ENCODE results near the gene NAXD.
"Not testable (repeated sequence)": the region's sequence is repeated elsewhere in the genome, so short reads cannot be mapped to it uniquely, and the experiment has no call there.

The NAXD gene

DNA sequence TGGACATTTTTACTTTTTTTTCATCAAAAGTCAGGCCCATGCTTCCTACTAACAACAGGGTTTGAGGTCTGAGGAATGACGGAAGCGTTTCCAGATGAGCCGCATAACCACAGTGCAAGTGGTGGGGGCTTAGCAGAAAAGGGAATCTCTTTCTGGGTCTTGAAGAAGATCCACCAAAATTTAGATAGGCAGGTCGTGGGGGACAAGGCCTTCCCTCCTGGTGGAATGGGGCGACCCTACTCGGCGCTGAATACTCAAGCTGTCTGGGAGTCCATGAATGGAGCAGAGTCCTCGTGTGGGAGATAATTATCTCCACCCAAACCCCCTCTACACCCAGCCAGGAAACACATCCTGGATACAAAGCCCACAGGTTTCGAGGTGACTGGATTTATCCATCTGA lies 53.7 kb downstream of the NAXD start:
- H3K36me3 Mint-ChIP-seq (ENCODE audit: low read depth): peaks cover 36% of the 10 kb centered on the region
- H3K9me3 Mint-ChIP-seq: no peaks in the 10 kb centered on the region
- H3K4me1 Mint-ChIP-seq (ENCODE audit: low read depth): peaks cover 13% of the 10 kb centered on the region
- no peaks in the 10 kb centered on the region for H3K27me3 Mint-ChIP-seq (ENCODE audit: low read depth)
- no peak overlapping the region for H3K27ac Mint-ChIP-seq
- H3K4me3 Mint-ChIP-seq: no peak overlapping the region

DNA sequence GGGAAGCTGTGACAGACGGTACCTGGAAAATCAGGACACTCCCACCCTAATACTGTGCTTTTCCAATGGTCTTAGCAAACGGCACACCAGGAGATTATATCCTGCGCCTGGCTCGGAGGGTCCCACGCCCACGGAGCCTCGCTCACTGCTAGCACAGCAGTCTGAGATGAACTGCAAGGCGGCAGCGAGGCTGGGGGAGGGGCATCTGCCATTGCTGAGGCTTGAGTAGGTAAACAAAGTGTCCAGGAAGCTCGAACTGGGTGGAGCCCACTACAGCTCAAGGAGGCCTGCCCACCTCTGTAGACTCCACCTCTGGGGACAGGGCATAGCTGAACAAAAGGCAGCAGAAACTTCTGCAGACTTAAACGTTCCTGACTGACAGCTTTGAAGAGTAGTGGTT lies 54.5 kb downstream of the NAXD start:
- Mint-ChIP-seq H3K4me1 (ENCODE audit: low read depth) (peaks cover 13% of the 10 kb centered on the region), H3K36me3 (ENCODE audit: low read depth) (peaks cover 42% of the 10 kb centered on the region)
- H3K4me3 Mint-ChIP-seq; H3K9me3 Mint-ChIP-seq; H3K27ac Mint-ChIP-seq; H3K27me3 Mint-ChIP-seq (ENCODE audit: low read depth): not testable (repeated sequence)

- H3K4me1 Mint-ChIP-seq (ENCODE audit: low read depth): peaks cover 2% of the 10 kb centered on the region
- no peaks in the 10 kb centered on the region for H3K27me3 Mint-ChIP-seq (ENCODE audit: low read depth)
- H3K36me3 Mint-ChIP-seq (ENCODE audit: low read depth): peaks cover 59% of the 10 kb centered on the region
- H3K9me3 Mint-ChIP-seq: no peaks in the 10 kb centered on the region
- no peak overlapping the region for H3K4me3 Mint-ChIP-seq
- H3K27ac Mint-ChIP-seq: no peak overlapping the region
Measured at GRCh38 chr13:110676595-110677587, 61.5 kb downstream of the NAXD start.

DNA sequence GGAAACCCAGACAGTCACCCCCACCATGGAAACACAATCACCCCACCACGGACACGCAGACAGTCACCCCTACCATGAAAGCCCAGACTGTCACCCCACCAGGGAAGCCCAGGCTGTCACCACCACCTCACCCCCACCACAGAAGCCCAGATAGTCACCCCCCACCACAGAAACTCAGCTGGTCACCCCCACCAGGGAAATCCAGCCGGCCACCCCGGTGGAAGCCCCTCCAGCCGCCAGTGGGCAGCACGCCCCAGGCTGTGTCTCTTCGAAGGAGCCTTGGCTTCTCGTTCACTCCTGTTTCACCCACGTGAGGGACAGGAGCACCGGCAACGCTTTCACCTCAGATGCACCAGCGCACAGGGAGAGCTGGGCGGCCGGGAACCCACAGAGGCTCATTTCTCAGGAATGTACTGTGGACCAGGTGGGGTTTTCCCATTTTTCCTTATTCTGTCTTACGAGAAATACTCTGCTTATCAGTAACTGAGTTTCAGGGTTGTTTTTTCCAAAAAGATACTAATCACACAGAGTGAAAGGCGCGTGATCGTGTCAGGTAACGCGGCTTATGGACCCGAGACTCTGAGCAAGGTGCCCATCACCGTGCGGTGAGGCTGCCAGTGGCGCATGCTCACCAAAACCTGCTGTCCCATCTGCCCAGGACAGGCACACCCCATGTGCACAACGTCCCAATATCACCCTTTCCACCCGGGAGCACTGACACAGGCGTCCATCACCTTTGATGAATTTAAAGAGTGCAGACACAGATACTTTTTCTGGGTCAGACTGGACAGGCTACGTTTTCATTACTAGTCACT lies 62.6 kb downstream of the NAXD start:
- Mint-ChIP-seq H3K4me1 (ENCODE audit: low read depth) (no peaks in the 10 kb centered on the region), H3K36me3 (ENCODE audit: low read depth) (peaks cover 53% of the 10 kb centered on the region), H3K27ac (no peak overlapping the region), H3K4me3 (no peak overlapping the region), H3K9me3 (no peaks in the 10 kb centered on the region), H3K27me3 (ENCODE audit: low read depth) (no peaks in the 10 kb centered on the region)

DNA sequence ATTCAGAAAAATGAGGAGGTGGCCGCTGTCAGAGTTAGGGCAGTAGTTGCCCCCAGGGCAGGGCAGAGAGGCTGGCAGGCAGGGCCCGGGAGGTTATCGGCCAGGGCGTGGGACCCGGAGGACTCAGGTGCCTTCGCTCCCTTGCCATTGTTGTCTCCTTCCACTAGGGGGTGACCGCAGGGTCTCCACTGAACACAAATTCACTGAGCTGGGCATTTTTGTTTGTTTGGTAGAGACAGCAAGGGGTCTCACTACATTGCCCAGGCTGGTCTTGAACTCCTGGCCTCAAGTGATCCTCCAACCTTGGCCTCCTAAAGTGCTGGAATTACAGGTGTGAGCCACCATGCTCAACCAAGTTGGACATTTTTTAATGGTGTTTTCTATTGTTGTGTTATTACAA lies 65.5 kb downstream of the NAXD start:
- Mint-ChIP-seq H3K27ac (no peak overlapping the region), H3K27me3 (ENCODE audit: low read depth) (no peaks in the 10 kb centered on the region), H3K9me3 (no peaks in the 10 kb centered on the region), H3K4me3 (no peak overlapping the region), H3K4me1 (ENCODE audit: low read depth) (no peaks in the 10 kb centered on the region), H3K36me3 (ENCODE audit: low read depth) (peaks cover 37% of the 10 kb centered on the region)

DNA sequence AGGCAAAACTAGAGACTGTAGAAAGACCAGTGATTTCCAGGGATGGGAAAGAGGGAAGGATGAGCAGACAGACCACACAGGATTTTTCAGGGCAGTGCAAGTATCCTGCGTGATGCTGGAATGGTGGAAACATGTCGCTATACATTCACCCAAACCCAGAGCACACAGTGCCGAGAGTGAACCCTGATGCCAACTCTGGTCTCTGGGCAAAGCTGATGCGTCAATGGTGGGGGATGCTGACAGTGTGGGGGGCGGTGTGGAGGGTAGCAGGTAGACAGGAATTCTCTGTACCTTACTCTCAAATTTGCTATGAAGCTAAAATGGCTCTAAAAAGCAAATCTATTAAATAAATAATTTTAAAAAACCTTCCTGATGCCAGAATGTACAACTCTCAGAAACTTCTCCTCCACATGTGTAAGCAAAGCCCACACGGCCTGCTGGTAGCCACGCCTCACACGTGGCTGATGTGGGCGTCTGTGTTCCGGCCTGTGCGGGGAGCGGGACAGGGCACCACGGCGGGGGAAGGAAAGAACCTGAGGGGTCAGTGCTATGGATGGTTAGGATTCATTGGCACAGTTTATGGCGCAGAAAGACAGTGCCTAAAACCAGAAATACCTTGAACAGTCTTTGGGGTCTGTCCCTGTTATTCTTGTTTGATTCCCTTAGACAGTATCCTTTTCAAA lies 66.7 kb downstream of the NAXD start:
- H3K27ac Mint-ChIP-seq: no peak overlapping the region
- no peaks in the 10 kb centered on the region for H3K4me1 Mint-ChIP-seq (ENCODE audit: low read depth)
- H3K36me3 Mint-ChIP-seq (ENCODE audit: low read depth): peaks cover 28% of the 10 kb centered on the region
- no peaks in the 10 kb centered on the region for H3K9me3 Mint-ChIP-seq
- H3K4me3 Mint-ChIP-seq: no peak overlapping the region
- H3K27me3 Mint-ChIP-seq (ENCODE audit: low read depth): no peaks in the 10 kb centered on the region

DNA sequence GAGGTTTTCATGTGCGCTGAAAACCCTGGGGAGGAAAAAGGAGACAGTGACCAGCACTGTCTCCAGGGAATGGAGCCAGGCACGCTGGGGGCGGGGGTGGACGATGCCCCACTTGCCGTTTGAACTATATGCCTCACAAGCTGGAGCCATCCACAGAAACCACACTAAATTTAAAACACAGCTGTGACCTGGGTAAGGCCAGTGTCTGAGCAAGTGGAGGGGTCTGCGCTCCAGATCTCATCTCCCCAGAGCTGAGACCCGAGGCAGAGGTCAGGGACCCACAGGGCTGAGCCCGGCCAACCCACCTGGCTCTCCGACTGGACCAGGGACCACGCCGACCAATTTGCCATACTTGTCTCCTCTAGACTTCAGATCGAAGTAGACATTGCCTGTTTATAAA lies 67.4 kb downstream of the NAXD start:
- H3K36me3 Mint-ChIP-seq (ENCODE audit: low read depth): peaks cover 27% of the 10 kb centered on the region
- H3K9me3 Mint-ChIP-seq: no peaks in the 10 kb centered on the region

GRCh38 chr13:110683203-110683883 lies 68.0 kb downstream of the NAXD start:
- Mint-ChIP-seq H3K36me3 (ENCODE audit: low read depth) (peaks cover 22% of the 10 kb centered on the region), H3K27ac (no peak overlapping the region), H3K27me3 (ENCODE audit: low read depth) (no peaks in the 10 kb centered on the region), H3K4me1 (ENCODE audit: low read depth) (no peaks in the 10 kb centered on the region), H3K4me3 (no peak overlapping the region), H3K9me3 (no peaks in the 10 kb centered on the region)

More for the DNA sequence above, 67.4 kb downstream of the NAXD start:
- Mint-ChIP-seq H3K4me3 (no peak overlapping the region), H3K27ac (no peak overlapping the region), H3K27me3 (ENCODE audit: low read depth) (no peaks in the 10 kb centered on the region), H3K4me1 (ENCODE audit: low read depth) (no peaks in the 10 kb centered on the region)

GRCh38 chr13:110683921-110684320 lies 68.6 kb downstream of the NAXD start:
- Mint-ChIP-seq H3K4me1 (ENCODE audit: low read depth) (no peaks in the 10 kb centered on the region), H3K4me3 (no peak overlapping the region), H3K36me3 (ENCODE audit: low read depth) (peaks cover 16% of the 10 kb centered on the region), H3K27me3 (ENCODE audit: low read depth) (no peaks in the 10 kb centered on the region), H3K27ac (no peak overlapping the region), H3K9me3 (no peaks in the 10 kb centered on the region)

DNA sequence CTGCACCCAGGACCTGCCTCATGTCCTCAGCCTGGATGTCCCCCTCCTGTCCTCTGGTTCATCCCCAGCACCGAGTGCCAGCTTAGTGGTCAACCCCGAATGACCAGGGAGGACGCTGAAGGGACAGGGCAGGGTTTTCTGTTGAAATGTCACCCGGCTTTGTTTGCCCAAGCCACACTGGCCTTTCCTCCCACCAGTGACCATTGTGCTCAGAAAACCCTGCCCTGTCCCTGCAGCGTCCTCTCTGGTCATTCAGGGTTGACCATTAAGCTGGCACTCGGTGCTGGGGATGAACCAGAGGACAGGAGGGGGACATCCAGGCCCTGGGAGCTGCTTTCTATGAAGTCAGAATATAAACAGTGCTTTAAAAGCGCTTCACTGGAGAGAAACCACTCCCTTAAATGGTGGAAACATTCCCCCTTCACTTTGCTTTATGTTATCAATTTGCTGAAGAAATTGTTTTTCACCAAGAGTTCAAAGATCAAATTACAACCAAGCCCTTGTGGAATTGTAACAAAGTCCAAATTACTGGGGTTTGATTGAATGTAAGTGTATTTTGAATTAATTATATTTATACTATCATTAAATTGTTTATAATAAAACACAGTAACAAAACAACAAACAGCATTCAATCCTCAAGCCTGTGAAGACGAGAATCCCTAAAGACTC lies 69.2 kb downstream of the NAXD start:
- no peaks in the 10 kb centered on the region for H3K4me1 Mint-ChIP-seq (ENCODE audit: low read depth)
- H3K36me3 Mint-ChIP-seq (ENCODE audit: low read depth): peaks cover 15% of the 10 kb centered on the region
- no peaks in the 10 kb centered on the region for H3K9me3 Mint-ChIP-seq
- H3K4me3 Mint-ChIP-seq: no peak overlapping the region
- no peak overlapping the region for H3K27ac Mint-ChIP-seq
- no peaks in the 10 kb centered on the region for H3K27me3 Mint-ChIP-seq (ENCODE audit: low read depth)

DNA sequence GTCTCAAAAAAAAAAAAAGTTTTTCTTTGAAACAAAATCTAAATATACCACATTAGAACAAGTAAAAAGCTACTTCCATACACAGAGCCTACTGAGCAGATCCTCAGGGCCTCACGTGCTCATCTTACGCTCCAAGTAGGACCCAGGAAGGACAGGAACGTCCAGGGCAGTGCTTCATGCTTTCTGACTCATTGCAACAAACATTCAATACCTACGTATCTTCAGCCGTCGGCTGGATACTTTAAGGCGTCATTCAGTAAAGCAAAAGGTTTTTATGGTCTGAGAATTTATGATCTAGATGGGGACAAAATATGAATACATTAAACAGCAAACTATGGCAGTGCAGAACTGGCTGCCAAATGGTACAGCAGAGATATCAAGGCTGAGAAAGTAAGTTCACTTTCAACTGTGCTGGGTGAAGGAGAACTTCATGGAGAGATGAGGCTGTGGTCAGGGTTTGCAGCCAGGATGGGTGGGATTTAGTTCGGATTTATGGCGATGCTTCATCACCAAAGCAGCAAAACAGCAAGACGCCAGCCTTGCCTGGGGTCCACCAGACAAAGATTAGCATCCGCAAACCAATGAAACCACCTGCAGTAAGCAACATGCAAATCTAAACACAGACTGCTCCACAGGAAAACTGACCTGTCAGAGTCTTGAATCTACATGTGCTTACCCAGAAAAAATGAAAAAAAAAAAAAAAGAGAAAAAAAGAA lies 70.1 kb downstream of the NAXD start:
- Mint-ChIP-seq H3K27ac (no peak overlapping the region), H3K27me3 (ENCODE audit: low read depth) (no peaks in the 10 kb centered on the region), H3K9me3 (no peaks in the 10 kb centered on the region), H3K36me3 (ENCODE audit: low read depth) (peaks cover 15% of the 10 kb centered on the region), H3K4me3 (no peak overlapping the region), H3K4me1 (ENCODE audit: low read depth) (peaks cover 1% of the 10 kb centered on the region)

DNA sequence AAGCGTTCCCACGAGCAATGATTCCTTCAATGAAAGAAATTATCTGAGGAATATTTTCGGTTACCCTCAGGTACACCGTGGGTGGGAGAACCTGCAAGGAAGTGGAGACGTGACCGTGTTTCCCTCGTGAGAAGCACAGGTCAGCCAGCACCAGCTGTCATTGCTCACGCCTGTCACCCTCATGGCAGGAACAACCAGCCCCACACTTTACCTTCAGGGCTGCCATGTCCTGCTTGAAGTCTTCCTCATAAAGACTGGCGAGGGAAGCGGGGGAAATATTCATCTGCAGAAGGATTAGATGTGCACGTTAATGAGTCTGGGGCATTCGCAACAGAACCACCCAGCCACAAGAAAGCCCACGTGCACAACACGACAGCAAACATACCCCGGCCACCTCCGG lies 72.4 kb downstream of the NAXD start:
- Mint-ChIP-seq H3K27ac (no peak overlapping the region), H3K9me3 (no peaks in the 10 kb centered on the region), H3K4me3 (no peak overlapping the region), H3K27me3 (ENCODE audit: low read depth) (no peaks in the 10 kb centered on the region), H3K4me1 (ENCODE audit: low read depth) (peaks cover 2% of the 10 kb centered on the region), H3K36me3 (ENCODE audit: low read depth) (peaks cover 13% of the 10 kb centered on the region)

- peaks cover 15% of the 10 kb centered on the region for H3K36me3 Mint-ChIP-seq (ENCODE audit: low read depth)
- peaks cover 2% of the 10 kb centered on the region for H3K4me1 Mint-ChIP-seq (ENCODE audit: low read depth)
- H3K4me3 Mint-ChIP-seq: no peak overlapping the region
- H3K9me3 Mint-ChIP-seq: no peaks in the 10 kb centered on the region
- no peaks in the 10 kb centered on the region for H3K27me3 Mint-ChIP-seq (ENCODE audit: low read depth)
- H3K27ac Mint-ChIP-seq: no peak overlapping the region
Measured at GRCh38 chr13:110689041-110689440, 73.7 kb downstream of the NAXD start.
